HepG2 (cell line): Measurements from ENCODE around the gene SLC16A14. TPM values are rescaled to one million over a fixed set of nuclear protein-coding genes. Genes with fewer than 3 reads are reported as not detected.

Experiments
- EEA1 ChIP-seq: sonication (generic); formaldehyde crosslinking; IDR thresholded peaks from 2 replicates; pipeline ENCODE4 v1.5.1; 2020; ENCODE audit warnings: mild to moderate bottlenecking, missing genetic modification reagents, borderline replicate concordance
- FOXO4 ChIP-seq: sonication (generic); formaldehyde crosslinking; conservative IDR thresholded peaks from 2 replicates; pipeline ENCODE4 v1.8.1; 2023; ENCODE audit warnings: missing genetic modification reagents
- KAT8 ChIP-seq: IDR thresholded peaks from 2 replicates; pipeline ENCODE4 v1.6.1; 2016; ENCODE audit warnings: missing genetic modification reagents, missing compliant biosample characterization
- NFKBIZ ChIP-seq: IDR thresholded peaks from 2 replicates; pipeline ENCODE4 v1.6.1; 2018; ENCODE audit warnings: missing genetic modification reagents, missing compliant biosample characterization
- TBP ChIP-seq: sonication (generic); formaldehyde crosslinking; IDR thresholded peaks from 2 replicates; pipeline ENCODE4 v1.5.0; 2020; ENCODE audit warnings: missing genetic modification reagents
- TBX3 ChIP-seq: fragments of 450-650 bp; IDR thresholded peaks from 2 replicates; pipeline ENCODE4 v1.6.1; 2017; ENCODE audit warnings: antibody characterized with exemption, mild to moderate bottlenecking, inconsistent platforms, borderline replicate concordance
- TSC22D2 ChIP-seq: sonication (generic); formaldehyde crosslinking; IDR thresholded peaks from 2 replicates; pipeline ENCODE4 v1.5.1; 2020; ENCODE audit warnings: missing genetic modification reagents, mild to moderate bottlenecking, borderline replicate concordance
- YEATS2 ChIP-seq: sonication (generic); formaldehyde crosslinking; IDR thresholded peaks from 2 replicates; pipeline ENCODE4 v1.4.0; 2020; ENCODE audit warnings: missing genetic modification reagents, borderline replicate concordance
- ZBTB37 ChIP-seq: sonication (generic); formaldehyde crosslinking; IDR thresholded peaks from 2 replicates; pipeline ENCODE4 v1.4.0; 2020; ENCODE audit warnings: mild to moderate bottlenecking, missing genetic modification reagents
- ZBTB39 ChIP-seq: sonication (generic); formaldehyde crosslinking; IDR thresholded peaks from 2 replicates; pipeline ENCODE4 v1.5.0; 2020; ENCODE audit warnings: missing genetic modification reagents
- ZBTB42 ChIP-seq: sonication (generic); formaldehyde crosslinking; IDR thresholded peaks from 2 replicates; pipeline ENCODE4 v1.5.0; 2020; ENCODE audit warnings: mild to moderate bottlenecking, missing genetic modification reagents
- ZNF30 ChIP-seq: sonication (generic); formaldehyde crosslinking; IDR thresholded peaks from 2 replicates; pipeline ENCODE4 v1.5.0; 2020; ENCODE audit warnings: mild to moderate bottlenecking, missing genetic modification reagents
- ZNF501 ChIP-seq: sonication (generic); formaldehyde crosslinking; IDR thresholded peaks from 2 replicates; pipeline ENCODE4 v1.5.1; 2020; ENCODE audit warnings: mild to moderate bottlenecking, moderate library complexity, missing genetic modification reagents
- ZNF547 ChIP-seq: sonication (generic); formaldehyde crosslinking; IDR thresholded peaks from 2 replicates; pipeline ENCODE4 v1.5.1; 2020; ENCODE audit warnings: mild to moderate bottlenecking, missing genetic modification reagents
- ZNF629 ChIP-seq: sonication (generic); formaldehyde crosslinking; conservative IDR thresholded peaks from 2 replicates; pipeline ENCODE4 v1.5.0; 2020; ENCODE audit warnings: missing genetic modification reagents
- ZNF770 ChIP-seq: sonication (generic); formaldehyde crosslinking; IDR thresholded peaks from 2 replicates; pipeline ENCODE4 v1.5.0; 2020; ENCODE audit warnings: mild to moderate bottlenecking, missing genetic modification reagents
- ZNF839 ChIP-seq: sonication (generic); formaldehyde crosslinking; IDR thresholded peaks from 2 replicates; pipeline ENCODE4 v1.4.0; 2020; ENCODE audit warnings: missing genetic modification reagents, mild to moderate bottlenecking, borderline replicate concordance
- ZSCAN9 ChIP-seq: IDR thresholded peaks from 2 replicates; pipeline ENCODE4 v1.6.1; 2016; ENCODE audit warnings: borderline replicate concordance
- polyA plus RNA-seq, 8 experiments: library from polyadenylated mRNA; depleted of rRNA in 3 of 8; stranded (reverse) in 7 of 8; unstranded in 1 of 8; fragments of >200 nt; fragmentation: Illumina TruSeq in 4 of 8; extraction: Trizol in 4 of 8; gene quantifications; 2 replicates each; pipeline versions ENCODE4 v1.2.1 to v1.2.3, GENCODE V29; 2011 to 2016; ENCODE audit warnings: low read depth in 4 of 8, missing spikeins in 1 of 8, mixed read lengths in 1 of 8; ENCODE audit not compliant: insufficient read depth in 1 of 8
- total RNA-seq, 5 experiments: library from RNA; depleted of rRNA; stranded (reverse); fragments of >200 nt; fragmentation: Illumina TruSeq; extraction: Trizol; gene quantifications; 2 replicates each; pipeline ENCODE4 v1.2.3, GENCODE V29; 2016; ENCODE audit warnings: low read depth in 1 of 5
- TF ChIP-seq, protein P1 (sequence below): sonication (generic); formaldehyde crosslinking; IDR thresholded peaks from 2 replicates; pipeline ENCODE4 v1.5.0; 2020; ENCODE audit warnings: missing genetic modification reagents
- TF ChIP-seq, protein P2 (sequence below): sonication (generic); formaldehyde crosslinking; IDR thresholded peaks from 2 replicates; pipeline ENCODE4 v1.5.0; 2020; ENCODE audit warnings: missing genetic modification reagents
- TF ChIP-seq, protein P3 (sequence below): sonication (generic); formaldehyde crosslinking; IDR thresholded peaks from 2 replicates; pipeline ENCODE4 v1.8.1; 2023; ENCODE audit warnings: mild to moderate bottlenecking, missing genetic modification reagents

Gene SLC16A14
- total and polyA plus RNA-seq, 2 of the 13 experiments (the other 11 are each of a cell fraction or from before 2014, with no cell fraction given) = 0.05 TPM; not detected in 1

- TF ChIP-seq ZBTB39 (CRISPR knock-in tag) = no peak
- TF ChIP-seq ZNF629 (CRISPR knock-in tag) = no peak
- TF ChIP-seq EEA1 (CRISPR knock-in tag) = no peak
- TF ChIP-seq ZNF547 (CRISPR knock-in tag) = no peak
- no peak for TF ChIP-seq TBX3
- TF ChIP-seq, protein P1, sequence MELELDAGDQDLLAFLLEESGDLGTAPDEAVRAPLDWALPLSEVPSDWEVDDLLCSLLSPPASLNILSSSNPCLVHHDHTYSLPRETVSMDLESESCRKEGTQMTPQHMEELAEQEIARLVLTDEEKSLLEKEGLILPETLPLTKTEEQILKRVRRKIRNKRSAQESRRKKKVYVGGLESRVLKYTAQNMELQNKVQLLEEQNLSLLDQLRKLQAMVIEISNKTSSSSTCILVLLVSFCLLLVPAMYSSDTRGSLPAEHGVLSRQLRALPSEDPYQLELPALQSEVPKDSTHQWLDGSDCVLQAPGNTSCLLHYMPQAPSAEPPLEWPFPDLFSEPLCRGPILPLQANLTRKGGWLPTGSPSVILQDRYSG = no peak
- no peak for TF ChIP-seq TBP (CRISPR knock-in tag)
- TF ChIP-seq, protein P2, sequence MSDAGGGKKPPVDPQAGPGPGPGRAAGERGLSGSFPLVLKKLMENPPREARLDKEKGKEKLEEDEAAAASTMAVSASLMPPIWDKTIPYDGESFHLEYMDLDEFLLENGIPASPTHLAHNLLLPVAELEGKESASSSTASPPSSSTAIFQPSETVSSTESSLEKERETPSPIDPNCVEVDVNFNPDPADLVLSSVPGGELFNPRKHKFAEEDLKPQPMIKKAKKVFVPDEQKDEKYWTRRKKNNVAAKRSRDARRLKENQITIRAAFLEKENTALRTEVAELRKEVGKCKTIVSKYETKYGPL (CRISPR knock-in tag) = no peak
- TF ChIP-seq FOXO4 (CRISPR knock-in tag) = no peak
- TF ChIP-seq ZNF30 (CRISPR knock-in tag) = no peak
- no peak for TF ChIP-seq NFKBIZ (CRISPR knock-in tag)
- TF ChIP-seq, protein P3, sequence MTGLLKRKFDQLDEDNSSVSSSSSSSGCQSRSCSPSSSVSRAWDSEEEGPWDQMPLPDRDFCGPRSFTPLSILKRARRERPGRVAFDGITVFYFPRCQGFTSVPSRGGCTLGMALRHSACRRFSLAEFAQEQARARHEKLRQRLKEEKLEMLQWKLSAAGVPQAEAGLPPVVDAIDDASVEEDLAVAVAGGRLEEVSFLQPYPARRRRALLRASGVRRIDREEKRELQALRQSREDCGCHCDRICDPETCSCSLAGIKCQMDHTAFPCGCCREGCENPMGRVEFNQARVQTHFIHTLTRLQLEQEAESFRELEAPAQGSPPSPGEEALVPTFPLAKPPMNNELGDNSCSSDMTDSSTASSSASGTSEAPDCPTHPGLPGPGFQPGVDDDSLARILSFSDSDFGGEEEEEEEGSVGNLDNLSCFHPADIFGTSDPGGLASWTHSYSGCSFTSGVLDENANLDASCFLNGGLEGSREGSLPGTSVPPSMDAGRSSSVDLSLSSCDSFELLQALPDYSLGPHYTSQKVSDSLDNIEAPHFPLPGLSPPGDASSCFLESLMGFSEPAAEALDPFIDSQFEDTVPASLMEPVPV (CRISPR knock-in tag) = no peak
- TF ChIP-seq ZNF501 (CRISPR knock-in tag) = no peak
- TF ChIP-seq ZNF839 (CRISPR knock-in tag) = no peak
- TF ChIP-seq KAT8 = no peak
- no peak for TF ChIP-seq TSC22D2 (CRISPR knock-in tag)
- no peak for TF ChIP-seq ZBTB42 (CRISPR knock-in tag)
- no peak for TF ChIP-seq YEATS2
- TF ChIP-seq ZBTB37 (CRISPR knock-in tag) = no peak
- TF ChIP-seq ZSCAN9 = 0 out of 2 replicates have a peak, but pooled peaks have one; percentile 43
- TF ChIP-seq ZNF770 (CRISPR knock-in tag) = no peak
These were observed 51.9 kb downstream of the SLC16A14 start (continued) for GRCh38 chr2:230016844-230017243.
